ENCODE data around the gene CHCHD10. TPM values are rescaled to one million over a fixed set of nuclear protein-coding genes. Genes with fewer than 3 reads are reported as not detected.
A peak's percentile ranks its signal among the peaks of the same experiment; 100 is the strongest.

The CHCHD10 gene
- total RNA-seq, 4 donors from 2014 or later: 112 to 219 (median 142) TPM

DNA sequence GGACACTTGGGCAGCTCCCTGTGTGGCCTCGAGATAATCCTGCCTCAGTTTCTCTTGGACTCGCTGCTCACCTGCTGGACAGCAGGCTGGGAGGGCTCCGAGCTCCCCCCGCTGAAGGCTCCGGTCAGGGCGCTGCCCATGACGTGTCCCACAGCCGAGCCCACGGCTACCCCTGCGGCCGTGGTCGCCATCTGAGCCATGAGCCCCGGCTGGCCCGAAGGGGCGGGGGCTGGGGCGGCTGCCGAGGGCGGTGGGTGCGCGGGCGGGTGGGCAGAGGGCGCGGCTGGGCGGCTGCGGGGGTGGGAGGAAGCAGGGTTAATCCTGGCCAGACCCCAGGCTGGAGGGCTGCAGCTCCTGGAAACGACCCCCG is 484 bp downstream of the CHCHD10 start:
- Histone ChIP-seq H3K36me3 (peaks cover 0 to 13% (median 0%) of the 10 kb centered on the region in 3 donors), H3K27me3 (no peaks in the 10 kb centered on the region), H3K27ac (peak overlapping the region; percentile 83 to 94 (median 87)), H3K9me3 (no peaks in the 10 kb centered on the region), H3K4me1 (peaks cover 0 to 59% (median 33%) of the 10 kb centered on the region in 4 donors), H3K4me3 (peak overlapping the region; percentile 63 to 81 (median 78))
- DNase-seq: no peak
- TF ChIP-seq, protein P1, sequence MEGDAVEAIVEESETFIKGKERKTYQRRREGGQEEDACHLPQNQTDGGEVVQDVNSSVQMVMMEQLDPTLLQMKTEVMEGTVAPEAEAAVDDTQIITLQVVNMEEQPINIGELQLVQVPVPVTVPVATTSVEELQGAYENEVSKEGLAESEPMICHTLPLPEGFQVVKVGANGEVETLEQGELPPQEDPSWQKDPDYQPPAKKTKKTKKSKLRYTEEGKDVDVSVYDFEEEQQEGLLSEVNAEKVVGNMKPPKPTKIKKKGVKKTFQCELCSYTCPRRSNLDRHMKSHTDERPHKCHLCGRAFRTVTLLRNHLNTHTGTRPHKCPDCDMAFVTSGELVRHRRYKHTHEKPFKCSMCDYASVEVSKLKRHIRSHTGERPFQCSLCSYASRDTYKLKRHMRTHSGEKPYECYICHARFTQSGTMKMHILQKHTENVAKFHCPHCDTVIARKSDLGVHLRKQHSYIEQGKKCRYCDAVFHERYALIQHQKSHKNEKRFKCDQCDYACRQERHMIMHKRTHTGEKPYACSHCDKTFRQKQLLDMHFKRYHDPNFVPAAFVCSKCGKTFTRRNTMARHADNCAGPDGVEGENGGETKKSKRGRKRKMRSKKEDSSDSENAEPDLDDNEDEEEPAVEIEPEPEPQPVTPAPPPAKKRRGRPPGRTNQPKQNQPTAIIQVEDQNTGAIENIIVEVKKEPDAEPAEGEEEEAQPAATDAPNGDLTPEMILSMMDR (IDR thresholded peaks at IDR 0.05): no peak
- no peak for TF ChIP-seq POLR2A (IDR thresholded peaks at IDR 0.05)

- no peak for TF ChIP-seq POLR2A (IDR thresholded peaks at IDR 0.05)
- TF ChIP-seq, protein P1 (IDR thresholded peaks at IDR 0.05): no peak
- Histone ChIP-seq H3K9me3 (no peaks in the 10 kb centered on the region), H3K27me3 (no peaks in the 10 kb centered on the region), H3K4me3 (peak overlapping the region in 1 of 4 donors; percentile 7), H3K36me3 (peaks cover 0 to 13% (median 0%) of the 10 kb centered on the region in 3 donors), H3K27ac (no peak overlapping the region), H3K4me1 (peaks cover 0 to 51% (median 25%) of the 10 kb centered on the region in 4 donors)
- no peak for DNase-seq
Observed at GRCh38 chr22:23764899-23765881, 2.6 kb downstream of the CHCHD10 start.

GRCh38 chr22:23763954-23764353 is 3.8 kb downstream of the CHCHD10 start:
- Histone ChIP-seq H3K27ac (peak overlapping the region in 1 of 4 donors; percentile 59), H3K36me3 (peaks cover 0 to 13% (median 0%) of the 10 kb centered on the region in 3 donors), H3K9me3 (no peaks in the 10 kb centered on the region), H3K4me1 (peaks cover 0 to 46% (median 22%) of the 10 kb centered on the region in 4 donors), H3K27me3 (no peaks in the 10 kb centered on the region), H3K4me3 (peak overlapping the region in 2 of 4 donors; percentile 32)
- DNase-seq: no peak
- TF ChIP-seq, protein P1 (IDR thresholded peaks at IDR 0.05): no peak
- no peak for TF ChIP-seq POLR2A (IDR thresholded peaks at IDR 0.05)

DNA sequence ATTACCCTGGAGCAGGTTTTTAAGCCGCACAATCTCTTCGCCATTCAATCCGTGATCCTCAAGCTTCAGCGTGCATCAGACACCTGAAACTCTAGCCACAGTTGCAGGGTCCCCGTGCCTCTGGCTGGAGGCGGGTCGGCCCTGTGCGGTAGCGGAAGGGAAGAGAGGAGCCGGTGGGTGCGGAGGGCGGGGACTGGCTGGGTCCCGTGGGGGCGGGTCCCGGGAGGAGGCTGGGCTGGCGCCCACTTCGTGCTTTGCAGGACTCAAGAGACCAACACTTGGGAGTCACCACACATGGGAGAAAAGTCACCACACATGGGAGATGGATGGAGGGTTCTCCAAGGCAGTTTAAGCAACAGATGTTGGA is 4.2 kb downstream of the CHCHD10 start:
- H3K9me3 ChIP-seq: no peaks in the 10 kb centered on the region
- DNase-seq: peak in 2 of 3 donors; percentile 66 to 73
- peaks cover 0 to 43% (median 20%) of the 10 kb centered on the region in 4 donors for H3K4me1 ChIP-seq

GRCh38 chr22:23762842-23763578 is 4.8 kb downstream of the CHCHD10 start, which contains the start of gene C22orf15:
Gene C22orf15, plus strand, starts transcription at chr22:23762990. Its CDS starts 317 bp downstream, at chr22:23763307.
- no peaks in the 10 kb centered on the region for H3K9me3 ChIP-seq
- no peak for TF ChIP-seq POLR2A (IDR thresholded peaks at IDR 0.05)
- TF ChIP-seq, protein P1 (IDR thresholded peaks at IDR 0.05): no peak
- H3K36me3 ChIP-seq: peaks cover 0 to 13% (median 0%) of the 10 kb centered on the region in 3 donors
- H3K4me3 ChIP-seq: peak within 1 kb of the TSS in 3 of 4 donors; percentile 26 to 32 (median 32)
- DNase-seq: peak in 1 of 3 donors; percentile 40
- no peaks in the 10 kb centered on the region for H3K27me3 ChIP-seq
- H3K4me1 ChIP-seq: peaks cover 0 to 41% (median 17%) of the 10 kb centered on the region in 4 donors
- peak within 1 kb of the TSS in 1 of 4 donors; percentile 59 for H3K27ac ChIP-seq

More for the DNA sequence above, 4.2 kb downstream of the CHCHD10 start:
- Histone ChIP-seq H3K4me3 (peak overlapping the region in 3 of 4 donors; percentile 26 to 32 (median 32)), H3K27me3 (no peaks in the 10 kb centered on the region), H3K36me3 (peaks cover 0 to 13% (median 0%) of the 10 kb centered on the region in 3 donors), H3K27ac (peak overlapping the region in 1 of 4 donors; percentile 59)
- no peak for TF ChIP-seq POLR2A (IDR thresholded peaks at IDR 0.05)
- TF ChIP-seq, protein P1 (IDR thresholded peaks at IDR 0.05): no peak

Measured in Peyer's patch (tissue), 4 donors.